ENCODE data around the gene CSNK1G3.

CSNK1G3 gene

GRCh38 chr5:123505633-123506032 is 6.3 kb upstream of the CSNK1G3 start:
- TF ChIP-seq CTCF (IDR thresholded peaks at IDR 0.05; ENCODE audit: insufficient read depth, low read length, poor library complexity, severe bottlenecking): no peak

GRCh38 chr5:123508441-123508840 is 3.5 kb upstream of the CSNK1G3 start:
- no peaks in the 10 kb centered on the region for H3K36me3 ChIP-seq (ENCODE audit: control insufficient read depth, insufficient read depth, low read length)
- H3K4me3 ChIP-seq (replicated peaks; ENCODE audit: low read depth, low read length): no peak overlapping the region
- no peak for DNase-seq (ENCODE audit: extremely low read depth, insufficient read length)
- TF ChIP-seq CTCF (IDR thresholded peaks at IDR 0.05; ENCODE audit: insufficient read depth, low read length, poor library complexity, severe bottlenecking): no peak
- H3K27me3 ChIP-seq (replicated peaks; ENCODE audit: control insufficient read depth, insufficient read depth, low read length): no peaks in the 10 kb centered on the region

More at GRCh38 chr5:123505633-123506032, 6.3 kb upstream of the CSNK1G3 start:
- H3K36me3 ChIP-seq (ENCODE audit: control insufficient read depth, insufficient read depth, low read length): no peaks in the 10 kb centered on the region
- H3K27me3 ChIP-seq (replicated peaks; ENCODE audit: control insufficient read depth, insufficient read depth, low read length): no peaks in the 10 kb centered on the region
- no peak for DNase-seq (ENCODE audit: extremely low read depth, insufficient read length)
- H3K4me3 ChIP-seq (replicated peaks; ENCODE audit: low read depth, low read length): no peak overlapping the region

- no peak for DNase-seq (ENCODE audit: extremely low read depth, insufficient read length)
- Histone ChIP-seq H3K27me3 (replicated peaks; ENCODE audit: control insufficient read depth, insufficient read depth, low read length) (no peaks in the 10 kb centered on the region), H3K36me3 (ENCODE audit: control insufficient read depth, insufficient read depth, low read length) (no peaks in the 10 kb centered on the region), H3K4me3 (replicated peaks; ENCODE audit: low read depth, low read length) (peak overlapping the region; percentile 79)
- no peak for TF ChIP-seq CTCF (IDR thresholded peaks at IDR 0.05; ENCODE audit: insufficient read depth, low read length, poor library complexity, severe bottlenecking)
Observed at GRCh38 chr5:123511290-123511647, 708 bp upstream of the CSNK1G3 start.

- Histone ChIP-seq H3K4me3 (replicated peaks; ENCODE audit: low read depth, low read length) (peak overlapping the region; percentile 79), H3K36me3 (ENCODE audit: control insufficient read depth, insufficient read depth, low read length) (no peaks in the 10 kb centered on the region), H3K27me3 (replicated peaks; ENCODE audit: control insufficient read depth, insufficient read depth, low read length) (no peaks in the 10 kb centered on the region)
- TF ChIP-seq CTCF (IDR thresholded peaks at IDR 0.05; ENCODE audit: insufficient read depth, low read length, poor library complexity, severe bottlenecking): no peak
- DNase-seq (ENCODE audit: extremely low read depth, insufficient read length): peak; percentile 45
Observed at GRCh38 chr5:123512611-123513461, 859 bp downstream of the CSNK1G3 start.

- no peak for TF ChIP-seq CTCF (IDR thresholded peaks at IDR 0.05; ENCODE audit: insufficient read depth, low read length, poor library complexity, severe bottlenecking)
- Histone ChIP-seq H3K36me3 (ENCODE audit: control insufficient read depth, insufficient read depth, low read length) (no peaks in the 10 kb centered on the region), H3K4me3 (replicated peaks; ENCODE audit: low read depth, low read length) (no peak overlapping the region), H3K27me3 (replicated peaks; ENCODE audit: control insufficient read depth, insufficient read depth, low read length) (no peaks in the 10 kb centered on the region)
- no peak for DNase-seq (ENCODE audit: extremely low read depth, insufficient read length)
Observed at GRCh38 chr5:123514615-123515355, 2.8 kb downstream of the CSNK1G3 start.
